Neutrophil (primary cell): ENCODE results near the gene NFE2L2.

Experiments
- H3K27ac ChIP-seq: fragments of 200-600 bp; sonication (generic); 2 replicates; pipeline ENCODE4 v1.5.1; 2016; ENCODE audit warnings: mild to moderate bottlenecking, moderate library complexity
- H3K27me3 ChIP-seq: fragments of 200-600 bp; sonication (generic); 2 replicates; pipeline ENCODE4 v1.6.0; 2016; ENCODE audit warnings: mild to moderate bottlenecking
- H3K36me3 ChIP-seq: fragments of 200-600 bp; sonication (generic); 2 replicates; pipeline ENCODE4 v1.5.1; 2017
- H3K4me1 ChIP-seq, 2 experiments: fragments of 200-600 bp in 1 of 2; sonication (generic) in 1 of 2; 1 replicate in 1 of 2; 2 replicates in 1 of 2; pipeline versions ENCODE4 v1.5.1 to v1.6.1; 2013 to 2016; ENCODE audit warnings: low read depth in 1 of 2, low read length in 1 of 2, mild to moderate bottlenecking in 1 of 2, moderate library complexity in 1 of 2; ENCODE audit not compliant: control insufficient read depth in 1 of 2, insufficient read depth in 1 of 2
- H3K4me3 ChIP-seq, 2 experiments: fragments of 200-600 bp in 1 of 2; sonication (generic) in 1 of 2; 1 replicate in 1 of 2; 2 replicates in 1 of 2; pipeline ENCODE4 v1.5.1; 2013 to 2016; ENCODE audit warnings: low read depth in 1 of 2, low read length in 1 of 2, mild to moderate bottlenecking in 1 of 2, moderate library complexity in 1 of 2
- H3K9me3 ChIP-seq: fragments of 200-600 bp; sonication (generic); 2 replicates; pipeline ENCODE4 v1.5.1; 2016
- CTCF ChIP-seq: fragments of 200-600 bp; sonication (generic); IDR thresholded peaks from 2 replicates; pipeline ENCODE4 v1.5.1; 2016; ENCODE audit warnings: antibody characterized with exemption

NFE2L2 gene

GRCh38 chr2:177263451-177264208 is 897 bp downstream of the NFE2L2 start:
- Histone ChIP-seq H3K4me1 (peaks cover 54 to 70% of the 10 kb centered on the region in 2 experiments), H3K4me3 (peak overlapping the region; percentile 75 to 89)
- TF ChIP-seq CTCF: peak; percentile 90

GRCh38 chr2:177262958-177263450 is 1.5 kb downstream of the NFE2L2 start:
- Histone ChIP-seq H3K27me3 (no peaks in the 10 kb centered on the region), H3K4me1 (peaks cover 54 to 76% of the 10 kb centered on the region in 2 experiments)

More at GRCh38 chr2:177263451-177264208, 897 bp downstream of the NFE2L2 start:
- Histone ChIP-seq H3K36me3 (no peaks in the 10 kb centered on the region), H3K27me3 (no peaks in the 10 kb centered on the region), H3K9me3 (no peaks in the 10 kb centered on the region), H3K27ac (peak overlapping the region; percentile 99)

GRCh38 chr2:177262092-177262491 is 2.4 kb downstream of the NFE2L2 start:
- Histone ChIP-seq H3K4me1 (peaks cover 55 to 79% of the 10 kb centered on the region in 2 experiments), H3K27ac (peak overlapping the region; percentile 99), H3K27me3 (no peaks in the 10 kb centered on the region), H3K36me3 (no peaks in the 10 kb centered on the region), H3K4me3 (peak overlapping the region; percentile 75 to 89), H3K9me3 (no peaks in the 10 kb centered on the region)
- TF ChIP-seq CTCF: no peak

More at GRCh38 chr2:177262958-177263450, 1.5 kb downstream of the NFE2L2 start:
- Histone ChIP-seq H3K27ac (peak overlapping the region; percentile 99), H3K9me3 (no peaks in the 10 kb centered on the region), H3K4me3 (peak overlapping the region; percentile 75 to 89), H3K36me3 (no peaks in the 10 kb centered on the region)
- TF ChIP-seq CTCF: no peak

- no peak for TF ChIP-seq CTCF
- peak overlapping the region; percentile 99 for H3K27ac ChIP-seq
- H3K4me3 ChIP-seq: peak overlapping the region; percentile 75 to 89
- no peaks in the 10 kb centered on the region for H3K9me3 ChIP-seq
- no peaks in the 10 kb centered on the region for H3K36me3 ChIP-seq
- H3K27me3 ChIP-seq: no peaks in the 10 kb centered on the region
- H3K4me1 ChIP-seq: peaks cover 54 to 75% of the 10 kb centered on the region in 2 experiments
Observed at GRCh38 chr2:177261116-177262060, 3.1 kb downstream of the NFE2L2 start.

GRCh38 chr2:177260379-177260778 is 4.1 kb downstream of the NFE2L2 start:
- Histone ChIP-seq H3K9me3 (no peaks in the 10 kb centered on the region), H3K4me1 (peaks cover 50 to 73% of the 10 kb centered on the region in 2 experiments), H3K36me3 (no peaks in the 10 kb centered on the region), H3K4me3 (no peak overlapping the region), H3K27ac (peak overlapping the region; percentile 63), H3K27me3 (no peaks in the 10 kb centered on the region)
- no peak for TF ChIP-seq CTCF
